Neuron (in vitro differentiated cells): Measurements from ENCODE around the gene CFAP100.
A peak's percentile ranks its signal among the peaks of the same experiment; 100 is the strongest.

Experiments
- H2AFZ ChIP-seq: one replicate; pipeline ENCODE4 v1.6.1; 2013; ENCODE audit warnings: low read depth, mild to moderate bottlenecking, inconsistent platforms, low read length, moderate library complexity
- H3K27me3 ChIP-seq: one replicate; pipeline ENCODE4 v1.6.1; 2013; ENCODE audit warnings: low read length; ENCODE audit not compliant: insufficient read depth
- H3K36me3 ChIP-seq: one replicate; pipeline ENCODE4 v1.6.1; 2013; ENCODE audit warnings: low read length; ENCODE audit not compliant: insufficient read depth
- H3K4me1 ChIP-seq: one replicate; pipeline ENCODE4 v1.6.1; 2013; ENCODE audit warnings: low read length; ENCODE audit not compliant: insufficient read depth
- H3K4me3 ChIP-seq: 2 replicates; pipeline ENCODE4 v1.5.1; 2013; ENCODE audit warnings: mild to moderate bottlenecking, low read length, moderate library complexity
- H3K9me3 ChIP-seq: one replicate; pipeline ENCODE4 v1.6.1; 2013; ENCODE audit warnings: low read length

CFAP100 gene

GRCh38 chr3:126373682-126374601 lies 20.8 kb upstream of the CFAP100 start:
- H3K4me1 ChIP-seq = no peaks in the 10 kb centered on the region
- H3K4me3 ChIP-seq = no peak overlapping the region
- H2AFZ ChIP-seq = no peak overlapping the region
- no peaks in the 10 kb centered on the region for H3K9me3 ChIP-seq
- no peaks in the 10 kb centered on the region for H3K36me3 ChIP-seq
- peaks cover 3% of the 10 kb centered on the region for H3K27me3 ChIP-seq

GRCh38 chr3:126375835-126376331 lies 18.8 kb upstream of the CFAP100 start:
- H3K4me3 ChIP-seq = no peak overlapping the region
- no peaks in the 10 kb centered on the region for H3K9me3 ChIP-seq
- H3K27me3 ChIP-seq = peaks cover 9% of the 10 kb centered on the region
- H2AFZ ChIP-seq = no peak overlapping the region
- no peaks in the 10 kb centered on the region for H3K36me3 ChIP-seq
- no peaks in the 10 kb centered on the region for H3K4me1 ChIP-seq

GRCh38 chr3:126376444-126376843 lies 18.3 kb upstream of the CFAP100 start:
- H3K27me3 ChIP-seq = peaks cover 10% of the 10 kb centered on the region

GRCh38 chr3:126377211-126377610 lies 17.5 kb upstream of the CFAP100 start:
- no peak overlapping the region for H3K4me3 ChIP-seq
- peaks cover 10% of the 10 kb centered on the region for H3K27me3 ChIP-seq
- no peaks in the 10 kb centered on the region for H3K9me3 ChIP-seq
- H3K36me3 ChIP-seq = no peaks in the 10 kb centered on the region
- no peaks in the 10 kb centered on the region for H3K4me1 ChIP-seq
- no peak overlapping the region for H2AFZ ChIP-seq

More at GRCh38 chr3:126376444-126376843, 18.3 kb upstream of the CFAP100 start:
- H3K4me1 ChIP-seq = no peaks in the 10 kb centered on the region
- H3K4me3 ChIP-seq = no peak overlapping the region
- H3K9me3 ChIP-seq = no peaks in the 10 kb centered on the region
- no peak overlapping the region for H2AFZ ChIP-seq
- no peaks in the 10 kb centered on the region for H3K36me3 ChIP-seq

GRCh38 chr3:126378341-126378751 lies 16.4 kb upstream of the CFAP100 start:
- H3K4me1 ChIP-seq = no peaks in the 10 kb centered on the region
- peaks cover 10% of the 10 kb centered on the region for H3K27me3 ChIP-seq
- no peaks in the 10 kb centered on the region for H3K36me3 ChIP-seq
- no peaks in the 10 kb centered on the region for H3K9me3 ChIP-seq
- H2AFZ ChIP-seq = no peak overlapping the region
- H3K4me3 ChIP-seq = no peak overlapping the region

- Histone ChIP-seq H3K9me3 (no peaks in the 10 kb centered on the region), H3K4me1 (no peaks in the 10 kb centered on the region), H3K27me3 (peaks cover 10% of the 10 kb centered on the region), H2AFZ (no peak overlapping the region), H3K4me3 (no peak overlapping the region), H3K36me3 (no peaks in the 10 kb centered on the region)
These were observed 14.5 kb upstream of the CFAP100 start for GRCh38 chr3:126380011-126380768.

- H3K4me3 ChIP-seq = no peak overlapping the region
- H3K4me1 ChIP-seq = no peaks in the 10 kb centered on the region
- H3K9me3 ChIP-seq = no peaks in the 10 kb centered on the region
- H3K36me3 ChIP-seq = no peaks in the 10 kb centered on the region
- peaks cover 7% of the 10 kb centered on the region for H3K27me3 ChIP-seq
- no peak overlapping the region for H2AFZ ChIP-seq
These were observed 12.7 kb upstream of the CFAP100 start for GRCh38 chr3:126381966-126382365.

- Histone ChIP-seq H3K4me1 (peaks cover 6% of the 10 kb centered on the region), H3K36me3 (no peaks in the 10 kb centered on the region), H3K4me3 (peak overlapping the region; percentile 36), H2AFZ (peak overlapping the region; percentile 90), H3K27me3 (peaks cover 8% of the 10 kb centered on the region), H3K9me3 (no peaks in the 10 kb centered on the region)
These were observed 5.5 kb upstream of the CFAP100 start for GRCh38 chr3:126389112-126389793.

- peaks cover 8% of the 10 kb centered on the region for H3K27me3 ChIP-seq
- peaks cover 9% of the 10 kb centered on the region for H3K4me1 ChIP-seq
- no peak overlapping the region for H3K4me3 ChIP-seq
- no peaks in the 10 kb centered on the region for H3K36me3 ChIP-seq
- no peaks in the 10 kb centered on the region for H3K9me3 ChIP-seq
- H2AFZ ChIP-seq = no peak overlapping the region
These were observed 4.9 kb upstream of the CFAP100 start for GRCh38 chr3:126389794-126390146.

- H3K4me3 ChIP-seq = no peak overlapping the region
- peaks cover 12% of the 10 kb centered on the region for H3K4me1 ChIP-seq
- H3K36me3 ChIP-seq = no peaks in the 10 kb centered on the region
- peaks cover 8% of the 10 kb centered on the region for H3K27me3 ChIP-seq
- no peak overlapping the region for H2AFZ ChIP-seq
- H3K9me3 ChIP-seq = no peaks in the 10 kb centered on the region
These were observed 4.5 kb upstream of the CFAP100 start for GRCh38 chr3:126390201-126390600.

- no peak overlapping the region for H3K4me3 ChIP-seq
- peaks cover 14% of the 10 kb centered on the region for H3K4me1 ChIP-seq
- no peak overlapping the region for H2AFZ ChIP-seq
- H3K9me3 ChIP-seq = no peaks in the 10 kb centered on the region
- H3K27me3 ChIP-seq = peaks cover 8% of the 10 kb centered on the region
- no peaks in the 10 kb centered on the region for H3K36me3 ChIP-seq
These were observed 4.0 kb upstream of the CFAP100 start for GRCh38 chr3:126390751-126391150.

- Histone ChIP-seq H3K4me3 (no peak overlapping the region), H2AFZ (no peak overlapping the region), H3K36me3 (no peaks in the 10 kb centered on the region), H3K4me1 (peaks cover 14% of the 10 kb centered on the region), H3K27me3 (peaks cover 8% of the 10 kb centered on the region), H3K9me3 (no peaks in the 10 kb centered on the region)
These were observed 3.1 kb upstream of the CFAP100 start for GRCh38 chr3:126391631-126392030.

GRCh38 chr3:126392246-126392645 lies 2.5 kb upstream of the CFAP100 start:
- Histone ChIP-seq H2AFZ (no peak overlapping the region), H3K36me3 (no peaks in the 10 kb centered on the region), H3K4me3 (no peak overlapping the region), H3K4me1 (peaks cover 14% of the 10 kb centered on the region), H3K27me3 (peaks cover 8% of the 10 kb centered on the region), H3K9me3 (no peaks in the 10 kb centered on the region)
